ENCODE data around the gene SLC7A11. TPM values are rescaled to one million over a fixed set of nuclear protein-coding genes. Genes with fewer than 3 reads are reported as not detected.

The SLC7A11 gene
- total and polyA plus RNA-seq, 2 of the 4 experiments (the other 2 are of a cell fraction) = 8.3 to 24.7 TPM

- Histone ChIP-seq H3K18ac (ENCODE audit: low read depth, low read length) (no peak overlapping the region), H3K36me3 (ENCODE audit: control insufficient read depth, insufficient read depth, low read length) (peaks cover 4% of the 10 kb centered on the region), H4K91ac (ENCODE audit: insufficient read depth, low read depth, low read length) (no peak overlapping the region), H2AFZ (replicated peaks; ENCODE audit: low read length, poor library complexity) (no peak overlapping the region), H3K9ac (ENCODE audit: low read depth, low read length) (no peak overlapping the region), H3K4ac (ENCODE audit: low read depth, low read length) (no peak overlapping the region), H3K4me1 (ENCODE audit: control insufficient read depth, insufficient read depth, low read length) (peaks cover 3% of the 10 kb centered on the region; the same call in 1 of the 2 replicates), H2BK120ac (ENCODE audit: low read depth, low read length) (no peak overlapping the region), H3K14ac (replicated peaks; ENCODE audit: low read depth, low read length) (no peak overlapping the region), H3K79me1 (ENCODE audit: low read depth in 1 of 2, low read length in 2 of 2) (peaks cover 15 to 26% of the 10 kb centered on the region in 2 experiments; a peak in 3 of 4 replicates), H2AK9ac (replicated peaks; ENCODE audit: low read depth, low read length, poor library complexity) (no peak overlapping the region), H2BK15ac (ENCODE audit: low read depth, low read length) (no peak overlapping the region), H3K27me3 (ENCODE audit: control insufficient read depth, insufficient read depth, low read length) (no peaks in the 10 kb centered on the region), H3K23ac (ENCODE audit: low read depth, low read length) (no peak overlapping the region), H4K20me1 (ENCODE audit: insufficient read depth, low read length) (peaks cover 4% of the 10 kb centered on the region; the same call in 1 of the 2 replicates), H2AK5ac (ENCODE audit: low read depth, low read length) (no peak overlapping the region), H3K9me3 (ENCODE audit: control insufficient read depth, insufficient read depth, low read length) (no peaks in the 10 kb centered on the region), H2BK5ac (ENCODE audit: low read depth, low read length, poor library complexity, severe bottlenecking) (no peak overlapping the region), H3K4me2 (ENCODE audit: low read depth, low read length) (no peak overlapping the region), H3K9me1 (ENCODE audit: insufficient read depth, low read length) (peaks cover 6% of the 10 kb centered on the region; the same call in 1 of the 2 replicates), H4K5ac (ENCODE audit: low read depth, low read length) (no peak overlapping the region), H3K56ac (ENCODE audit: extremely low read depth, insufficient read depth, low read length) (no peak overlapping the region), H4K8ac (ENCODE audit: low read depth in 2 of 2, low read length in 2 of 2) (no peak overlapping the region), H3K4me3 (ENCODE audit: insufficient read depth, low read depth, low read length) (no peak overlapping the region), H3K27ac (ENCODE audit: insufficient read depth, low read length) (no peak overlapping the region), H2BK20ac (ENCODE audit: low read depth, low read length) (no peak overlapping the region)
- CTCF ChIA-PET = no interaction called here
- ATAC-seq (ENCODE audit: low read depth) (no peak), DNase-seq (no peak)
- POLR2A ChIA-PET (ENCODE audit: unreplicated experiment) = no interaction called here
- no peak for TF ChIP-seq FOS (IDR thresholded peaks at IDR 0.05; ENCODE audit: low read depth, low read length)
- no peak for TF ChIP-seq CHD1 (IDR thresholded peaks at IDR 0.05; ENCODE audit: low read depth, low read length)
- TF ChIP-seq SMC3 (IDR thresholded peaks at IDR 0.05; ENCODE audit: low read depth, low read length) = no peak
- no peak for TF ChIP-seq MXI1 (IDR thresholded peaks at IDR 0.05; ENCODE audit: borderline replicate concordance, low read depth, low read length)
- no peak for TF ChIP-seq POLR2A (IDR thresholded peaks at IDR 0.05; ENCODE audit: low read depth, low read length)
- no peak for TF ChIP-seq RFX5 (IDR thresholded peaks at IDR 0.05; ENCODE audit: low read depth, low read length)
- dilution Hi-C loops (cut with HindIII; ENCODE audit: low sequenced_read_pairs, unreplicated experiment) (no loop called here), intact Hi-C loops (cut with micrococcal nuclease) (no loop called here), in situ Hi-C loops (cut with MboI; ENCODE audit: low sequenced_read_pairs) (loop anchor here (25.0 kb wide), 1 partner anchor 658 kb away; no protein-coding TSS in a partner anchor)
- no TSS peak for BruUV-seq (replicated peaks)
- WGBS, 2 experiments (ENCODE audit: extremely low coverage in 2 of 2, insufficient read length in 1 of 2) = no CpG with 5 or more reads among the region's 5 CpGs
Measured at GRCh38 chr4:138204507-138204906, 37.6 kb downstream of the SLC7A11 start.

Data from IMR-90 (cell line).